GM19455 (cell line): ENCODE data around the gene MYL5.
"Not testable (repeated sequence)": the region's sequence is repeated elsewhere in the genome, so short reads cannot be mapped to it uniquely, and the experiment has no call there.

Source experiments
- ATAC-seq: cut with Tn5 transposase; IDR thresholded peaks from one replicate; pipeline ENCODE4 v1.9.1; 2021; ENCODE audit not compliant: unreplicated experiment

Gene MYL5

DNA sequence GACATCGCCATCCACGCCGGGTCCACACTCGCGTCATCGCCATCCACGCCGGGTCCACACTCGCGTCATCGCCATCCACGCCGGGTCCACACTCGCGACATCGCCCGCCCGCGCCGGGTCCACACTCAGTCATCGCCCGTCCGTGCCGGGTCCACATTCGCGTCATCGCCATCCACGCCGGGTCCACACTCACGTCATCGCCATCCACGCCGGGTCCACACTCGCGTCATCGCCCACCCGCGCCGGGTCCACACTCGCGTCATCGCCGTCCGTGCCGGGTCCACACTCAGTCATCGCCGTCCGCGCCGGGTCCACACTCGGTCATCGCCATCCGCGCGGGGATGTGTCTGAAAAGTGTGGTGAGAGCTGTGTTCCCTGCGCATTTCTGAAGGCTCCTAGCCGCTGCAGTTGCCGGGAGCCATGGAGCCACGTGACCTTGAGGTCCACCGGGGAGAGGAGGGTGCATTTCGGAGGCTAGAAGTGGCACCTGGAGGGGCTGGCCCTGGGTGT lies 48.6 kb downstream of the MYL5 start:
- no peak for ATAC-seq

DNA sequence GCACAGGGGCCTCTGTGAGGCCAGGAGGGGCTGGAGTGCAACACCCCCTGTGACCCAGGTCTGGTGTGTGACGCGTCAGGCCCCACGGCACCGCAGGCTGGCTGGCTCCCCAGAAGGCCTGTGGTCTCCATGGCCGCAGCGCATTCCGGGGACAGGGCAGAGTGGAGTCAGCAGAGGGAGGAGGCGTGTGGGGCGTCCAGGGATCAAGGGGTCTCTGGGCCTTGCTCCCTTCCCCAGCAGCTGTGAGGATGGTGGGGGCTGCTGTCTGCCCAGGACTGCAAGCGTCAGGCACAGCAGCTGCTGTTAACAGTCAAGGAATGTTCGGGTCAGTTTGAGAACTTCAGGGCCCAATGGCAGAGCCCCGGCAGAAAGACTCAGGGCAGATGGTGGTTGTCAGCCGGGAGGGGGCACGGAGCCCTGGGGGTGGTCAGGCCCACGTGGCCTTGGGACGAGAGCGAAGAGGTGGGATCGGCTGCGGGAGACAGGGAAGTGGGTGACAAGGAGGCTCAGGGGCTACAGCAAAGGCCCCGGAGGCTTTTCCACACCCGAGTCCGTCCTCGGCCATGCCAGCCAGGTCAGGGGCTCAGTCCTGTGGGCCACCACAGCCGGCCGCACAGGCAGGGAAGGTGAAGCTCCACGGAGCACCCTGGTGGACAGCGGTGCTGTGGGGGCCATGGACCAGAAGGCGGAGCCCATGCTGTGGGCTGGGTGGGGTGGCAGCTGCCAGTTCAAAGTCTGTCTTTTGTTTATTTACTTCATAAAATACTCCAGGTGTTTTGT lies 49.6 kb downstream of the MYL5 start:
- no peak for ATAC-seq

DNA sequence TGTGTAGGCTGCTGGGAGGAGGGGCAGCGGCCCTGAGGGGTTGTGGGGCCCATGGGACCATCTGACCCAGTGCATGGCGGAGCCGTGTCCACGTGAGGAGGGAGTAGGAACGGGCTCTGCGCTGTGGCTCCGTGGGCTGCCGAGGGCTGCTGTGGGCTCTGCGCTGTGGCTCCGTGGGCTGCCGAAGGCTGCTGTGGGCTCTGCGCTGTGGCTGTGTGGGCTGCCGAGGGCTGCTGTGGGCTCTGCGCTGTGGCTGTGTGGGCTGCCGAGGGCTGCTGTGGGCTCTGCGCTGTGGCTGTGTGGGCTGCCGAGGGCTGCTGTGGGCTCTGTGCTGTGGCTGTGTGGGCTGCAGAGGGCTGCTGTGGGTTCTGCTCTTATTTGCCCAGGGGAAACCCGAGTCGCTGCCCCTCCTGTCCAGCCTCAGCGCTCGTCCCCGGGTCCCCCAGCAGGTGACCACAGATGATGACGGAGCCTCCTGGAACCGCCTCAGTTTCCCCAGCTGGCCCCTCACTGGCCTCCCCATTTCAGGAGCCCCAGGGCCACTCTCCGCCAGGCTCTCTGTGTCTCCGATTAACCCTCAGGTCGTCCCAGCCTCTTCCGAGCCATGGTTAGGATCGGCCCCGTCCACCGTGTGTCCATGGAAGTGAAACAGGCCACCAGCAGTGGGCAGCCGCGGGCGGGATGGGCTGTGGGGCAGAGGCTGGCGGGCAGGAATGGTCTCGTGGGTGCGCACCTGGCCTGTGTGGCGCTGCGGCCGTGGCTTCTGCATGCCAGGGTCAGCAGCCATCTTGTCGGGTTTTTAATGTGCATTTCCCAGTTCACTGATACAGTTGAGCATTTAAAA lies 51.3 kb downstream of the MYL5 start:
- no peak for ATAC-seq

DNA sequence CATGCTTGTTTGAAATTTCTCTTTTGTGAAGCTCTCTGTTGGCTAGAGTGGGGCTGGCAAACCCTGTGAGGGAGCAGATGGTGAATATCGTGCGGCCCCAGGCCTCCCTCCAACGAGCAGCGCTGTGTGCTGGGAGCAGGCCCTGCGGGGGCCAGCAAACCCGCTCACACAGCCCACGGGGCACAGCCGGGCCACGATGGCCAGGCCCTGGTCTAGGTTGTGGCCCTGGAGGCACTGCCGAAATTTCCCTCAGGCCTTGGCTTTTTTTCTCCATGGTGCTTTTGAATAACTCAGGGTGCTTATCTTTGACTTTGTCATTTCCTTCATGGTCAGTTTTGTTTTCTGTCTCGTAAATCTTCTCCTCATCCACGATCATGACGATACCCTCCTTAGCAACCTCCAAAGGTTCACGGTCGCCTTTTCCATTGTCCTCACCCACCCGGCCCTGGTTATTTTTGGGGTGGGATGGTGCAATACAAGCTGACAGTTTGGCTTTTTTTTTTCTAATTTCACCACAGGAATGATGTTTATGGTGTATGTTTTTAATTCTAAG lies 52.0 kb downstream of the MYL5 start:
- no peak for ATAC-seq

DNA sequence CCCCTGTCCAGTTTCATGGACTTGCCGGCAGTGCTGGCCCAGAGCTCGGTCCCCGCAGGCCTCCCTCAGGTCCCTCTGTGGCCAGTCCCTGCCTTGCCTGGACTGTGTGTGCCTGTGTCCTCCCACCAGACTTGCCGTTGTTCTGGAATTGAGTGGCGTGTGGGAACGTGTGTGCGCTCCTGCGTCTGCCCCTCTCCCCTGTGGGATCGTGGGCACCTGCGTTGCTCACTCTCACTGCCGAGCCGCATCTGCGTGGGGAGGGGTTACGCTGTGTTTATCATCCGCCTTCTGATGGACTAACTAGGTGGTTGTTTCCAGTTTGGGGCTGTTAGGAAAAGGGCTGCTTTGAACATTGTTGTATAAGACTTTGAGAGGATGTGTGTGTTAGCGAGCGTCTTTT lies 52.5 kb downstream of the MYL5 start:
- ATAC-seq = no peak

DNA sequence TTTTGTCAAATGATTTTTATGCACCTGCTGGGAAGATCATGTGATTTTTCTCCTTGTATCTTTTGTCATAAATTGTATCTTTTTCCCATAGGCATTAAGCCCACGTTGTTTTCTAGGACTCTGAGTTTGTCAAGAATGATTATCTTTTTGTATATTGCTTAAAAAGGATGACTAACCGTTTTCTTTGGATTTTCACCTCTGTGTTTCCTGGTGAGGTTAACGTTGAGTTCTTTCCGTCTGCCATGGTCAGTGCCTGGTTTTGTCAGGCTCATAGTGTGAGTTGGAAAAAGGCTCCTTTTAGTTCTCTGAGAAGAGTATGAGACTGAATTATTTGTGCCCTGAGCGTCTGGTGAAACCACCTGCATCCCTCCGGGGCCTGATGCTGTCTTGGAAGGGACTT lies 53.2 kb downstream of the MYL5 start:
- no peak for ATAC-seq

DNA sequence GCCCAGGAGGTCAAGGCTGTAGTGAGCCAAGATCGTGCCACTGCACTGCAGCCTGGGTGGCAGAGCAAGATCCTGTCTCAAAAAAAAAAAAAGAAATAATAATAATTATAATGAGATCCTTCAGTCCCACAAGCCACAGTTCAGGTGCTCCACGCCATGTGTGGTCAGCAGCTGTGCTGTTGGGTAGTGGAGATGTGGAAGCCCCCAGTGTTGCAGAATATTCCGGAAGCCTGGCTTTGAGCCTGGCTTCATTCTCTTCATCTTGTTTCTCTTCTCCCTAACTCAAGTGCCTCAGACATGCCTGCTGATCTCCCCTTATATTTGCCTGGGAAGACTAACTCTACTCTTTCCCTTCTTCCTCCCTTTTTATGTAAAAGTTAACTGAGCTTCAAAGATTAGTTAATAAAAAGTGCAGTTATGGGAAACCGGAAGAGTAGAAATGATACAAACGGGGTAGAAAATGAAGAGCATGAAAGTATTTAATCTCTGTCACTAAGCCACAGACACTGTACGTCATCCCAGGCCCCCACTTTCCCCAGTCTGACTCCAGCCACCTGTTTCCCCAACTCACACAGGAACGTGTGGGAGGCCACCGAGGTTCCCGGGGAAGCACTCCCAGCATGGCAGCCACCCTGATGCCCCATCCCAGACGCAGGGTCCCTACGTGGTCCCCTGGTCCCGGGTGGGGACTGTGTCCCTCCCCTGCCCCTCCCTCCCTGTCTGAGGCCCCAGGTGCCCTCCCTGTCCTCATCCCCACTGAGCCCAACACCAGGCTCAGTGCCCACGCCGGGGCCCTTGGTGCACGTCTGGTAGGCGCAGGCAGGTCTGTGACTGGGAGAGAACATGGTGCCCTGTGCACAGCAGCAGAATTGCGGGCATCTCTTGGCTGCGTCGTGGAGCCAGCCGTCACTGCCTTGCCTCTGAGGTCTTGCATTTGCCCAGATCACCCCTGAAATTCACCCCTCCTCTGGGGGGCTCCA lies 55.3 kb downstream of the MYL5 start:
- no peak for ATAC-seq

DNA sequence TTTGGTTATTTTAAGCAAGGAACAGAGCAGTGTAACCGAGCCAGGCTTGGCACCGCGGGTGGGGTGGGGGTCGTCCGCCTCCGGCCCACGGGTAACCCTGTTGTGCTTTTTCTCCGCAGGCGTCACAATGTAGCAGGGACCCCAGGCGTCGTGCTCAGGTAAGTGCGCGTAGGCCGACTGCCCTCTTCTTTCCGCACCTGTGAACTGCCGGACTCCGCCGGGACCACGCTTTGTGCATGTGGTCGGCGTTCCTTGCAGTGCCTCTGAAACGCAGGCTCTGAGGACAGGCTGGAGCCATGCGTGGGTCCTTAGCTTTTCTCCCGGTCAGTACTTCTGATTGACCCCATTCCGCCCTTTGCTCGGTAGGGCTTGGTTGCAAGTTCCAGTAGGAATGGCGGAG lies 56.2 kb downstream of the MYL5 start:
- ATAC-seq = no peak

DNA sequence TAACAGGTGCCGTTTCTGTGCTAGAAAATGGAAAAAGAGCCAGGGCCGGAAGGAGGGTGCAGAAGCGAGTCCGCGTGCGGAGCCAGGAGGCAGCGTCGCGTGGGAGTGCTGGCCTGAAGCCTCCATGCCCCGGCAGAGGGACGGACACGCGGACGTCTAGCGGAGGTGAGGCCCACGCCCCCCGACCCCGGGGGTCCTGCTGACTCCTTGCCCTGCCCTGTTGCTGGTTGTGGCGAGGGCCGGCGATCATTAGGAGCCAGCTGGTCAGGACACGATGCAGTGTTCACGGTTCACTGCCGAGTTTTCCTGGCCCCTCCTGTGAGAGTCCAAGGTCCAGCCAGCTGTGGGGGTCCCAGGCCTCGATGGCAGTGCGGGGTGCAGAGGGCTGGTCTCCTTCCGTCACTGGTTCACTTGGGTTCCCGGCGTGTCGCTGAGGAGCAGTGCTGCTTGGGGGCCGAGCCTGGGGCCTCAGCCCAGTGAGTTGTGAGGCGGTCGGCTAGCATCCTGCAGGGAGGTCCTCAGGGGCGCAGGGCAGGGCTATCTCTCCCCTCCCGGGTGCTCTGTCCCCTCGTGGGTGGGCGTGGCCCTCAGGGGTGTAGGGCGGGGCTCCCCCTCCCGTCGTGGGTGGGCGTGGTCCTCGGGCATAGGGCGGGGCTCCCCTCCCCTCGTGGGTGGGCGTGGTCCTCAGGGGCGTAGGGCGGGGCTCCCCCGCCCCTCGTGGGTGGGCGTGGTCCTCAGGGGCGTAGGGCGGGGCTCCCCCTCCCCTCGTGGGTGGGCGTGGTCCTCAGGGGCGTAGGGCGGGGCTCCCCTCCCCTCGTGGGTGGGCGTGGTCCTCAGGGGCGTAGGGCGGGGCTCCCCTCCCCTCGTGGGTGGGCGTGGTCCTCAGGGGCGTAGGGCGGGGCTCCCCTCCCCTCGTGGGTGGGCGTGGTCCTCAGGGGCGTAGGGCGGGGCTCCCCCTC lies 56.9 kb downstream of the MYL5 start:
- ATAC-seq = not testable (repeated sequence)
